GM15510 (cell line): Measurements from ENCODE around the gene ADA.

Source experiments
- POLR2A ChIP-seq: IDR thresholded peaks from 3 replicates; pipeline ENCODE4 v1.6.1; 2011; ENCODE audit warnings: borderline replicate concordance; ENCODE audit not compliant: insufficient read length; ENCODE audit errors: extremely low read depth

Gene ADA

DNA sequence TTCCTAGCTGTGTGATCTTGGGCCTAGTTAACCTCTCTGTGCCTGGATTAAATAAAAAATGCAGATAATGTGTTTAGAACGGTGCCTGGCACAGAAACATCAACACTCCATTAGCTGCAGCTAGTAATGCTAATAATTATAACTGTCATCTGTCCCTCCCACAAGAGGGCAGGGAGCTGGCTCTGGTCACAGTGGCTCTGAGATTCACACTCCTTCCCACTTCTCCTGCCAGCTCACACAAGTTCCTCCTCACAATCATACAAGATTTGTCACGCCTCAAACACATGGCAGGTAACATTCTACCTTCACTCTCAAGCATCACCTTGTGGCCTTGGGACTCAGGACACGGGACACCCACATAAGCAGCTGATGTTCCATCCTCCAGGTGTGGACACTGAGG is 2.4 kb downstream of the ADA start:
- TF ChIP-seq POLR2A: no peak

DNA sequence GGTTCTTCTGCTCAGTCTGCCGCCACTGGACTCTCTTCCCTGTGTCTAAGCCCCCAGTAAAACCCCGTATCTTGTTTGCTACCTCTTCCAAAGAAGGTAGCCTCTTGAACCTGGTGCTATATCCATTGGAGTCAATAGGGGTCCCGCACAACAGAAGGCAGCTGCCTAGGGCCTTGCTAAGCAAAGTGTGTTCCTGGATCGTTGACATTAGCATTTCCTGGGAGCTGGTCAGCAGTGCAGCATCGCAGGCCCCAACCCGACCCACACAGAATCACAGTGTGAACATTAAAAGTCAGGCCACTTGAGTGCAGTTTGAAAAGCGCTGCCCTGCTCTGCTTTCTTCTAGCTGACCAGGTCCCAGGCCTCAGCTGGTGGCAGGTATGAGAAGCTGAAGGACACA is 2.9 kb downstream of the ADA start:
- TF ChIP-seq POLR2A: no peak

DNA sequence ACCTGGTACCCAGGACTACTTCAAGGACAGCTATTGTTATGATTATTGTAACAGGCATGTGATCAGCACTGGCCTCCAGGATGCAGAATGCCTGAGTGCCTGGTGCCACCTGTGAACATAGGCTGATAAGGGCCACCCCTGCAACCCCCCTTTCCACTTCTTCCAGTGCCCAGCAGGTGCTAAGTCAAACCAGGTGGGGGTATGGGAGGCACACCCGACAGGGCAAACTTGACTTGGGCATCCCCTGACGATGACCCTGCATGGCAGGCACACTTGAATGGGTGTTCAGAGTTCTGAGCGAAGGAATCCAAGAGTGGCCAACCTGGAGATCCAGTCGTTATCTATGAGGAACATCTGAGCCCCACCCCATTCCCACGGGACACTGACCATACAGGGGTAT is 3.4 kb downstream of the ADA start:
- TF ChIP-seq POLR2A: no peak

GRCh38 chr20:44646641-44647274 is 4.7 kb downstream of the ADA start:
- peak; percentile 34 for TF ChIP-seq POLR2A

GRCh38 chr20:44646023-44646640 is 5.4 kb downstream of the ADA start:
- TF ChIP-seq POLR2A: peak; percentile 26

- TF ChIP-seq POLR2A: no peak
Measured at GRCh38 chr20:44644667-44645131, 6.8 kb downstream of the ADA start.

- no peak for TF ChIP-seq POLR2A
Measured at GRCh38 chr20:44644230-44644617, 7.3 kb downstream of the ADA start.

GRCh38 chr20:44643596-44644229 is 7.8 kb downstream of the ADA start:
- TF ChIP-seq POLR2A: no peak

- TF ChIP-seq POLR2A: no peak
Measured at GRCh38 chr20:44643154-44643519, 8.4 kb downstream of the ADA start.

DNA sequence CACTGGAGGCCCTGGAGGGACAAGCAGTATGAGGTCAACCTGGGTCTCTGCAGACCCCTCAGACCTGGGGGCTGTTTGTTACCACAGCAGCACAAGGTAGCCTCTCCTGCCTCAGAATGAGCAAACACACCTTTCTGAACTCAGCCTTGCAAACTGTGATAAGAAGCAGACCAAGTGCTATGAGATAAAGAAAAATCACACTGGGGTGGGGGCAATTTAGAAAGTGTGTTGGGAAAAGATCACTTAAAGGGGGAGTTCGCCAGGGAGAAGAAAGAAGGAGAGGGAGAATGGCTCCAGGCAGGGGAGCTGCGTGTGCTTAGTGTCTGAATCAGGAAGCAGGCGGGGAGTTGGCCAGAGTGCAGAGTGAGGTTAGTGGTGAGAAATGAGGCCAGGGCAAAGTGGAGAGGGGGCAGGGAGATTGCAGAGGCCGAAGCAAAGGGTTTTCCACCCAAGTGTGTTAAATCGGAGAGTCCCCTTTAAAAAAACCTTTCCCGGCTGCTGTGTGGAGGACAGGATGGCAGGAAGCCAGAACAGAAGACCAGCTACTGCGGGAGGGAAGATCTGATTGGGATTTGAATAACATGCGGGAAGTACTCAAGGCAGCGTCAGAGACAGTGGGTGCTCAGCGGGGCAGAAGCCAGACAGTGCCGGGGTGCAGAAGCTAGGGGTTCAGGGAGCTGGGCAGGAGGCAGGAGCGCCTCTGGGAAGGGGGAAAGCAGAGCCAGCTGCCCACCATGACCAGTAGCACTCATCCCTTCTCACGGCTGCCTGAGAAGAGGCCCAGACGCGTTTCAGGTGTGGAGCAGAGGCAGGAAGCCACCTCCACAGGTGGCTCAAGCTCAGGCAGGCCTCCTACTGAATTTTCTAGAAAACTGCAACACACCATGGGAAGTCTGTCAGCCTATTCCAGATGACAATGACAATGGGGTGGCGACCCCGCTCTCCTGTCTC is 9.0 kb downstream of the ADA start:
- TF ChIP-seq POLR2A: no peak

GRCh38 chr20:44641325-44641724 is 10.2 kb downstream of the ADA start:
- TF ChIP-seq POLR2A: no peak

- TF ChIP-seq POLR2A: no peak
Measured at GRCh38 chr20:44640522-44640921, 11.0 kb downstream of the ADA start.

DNA sequence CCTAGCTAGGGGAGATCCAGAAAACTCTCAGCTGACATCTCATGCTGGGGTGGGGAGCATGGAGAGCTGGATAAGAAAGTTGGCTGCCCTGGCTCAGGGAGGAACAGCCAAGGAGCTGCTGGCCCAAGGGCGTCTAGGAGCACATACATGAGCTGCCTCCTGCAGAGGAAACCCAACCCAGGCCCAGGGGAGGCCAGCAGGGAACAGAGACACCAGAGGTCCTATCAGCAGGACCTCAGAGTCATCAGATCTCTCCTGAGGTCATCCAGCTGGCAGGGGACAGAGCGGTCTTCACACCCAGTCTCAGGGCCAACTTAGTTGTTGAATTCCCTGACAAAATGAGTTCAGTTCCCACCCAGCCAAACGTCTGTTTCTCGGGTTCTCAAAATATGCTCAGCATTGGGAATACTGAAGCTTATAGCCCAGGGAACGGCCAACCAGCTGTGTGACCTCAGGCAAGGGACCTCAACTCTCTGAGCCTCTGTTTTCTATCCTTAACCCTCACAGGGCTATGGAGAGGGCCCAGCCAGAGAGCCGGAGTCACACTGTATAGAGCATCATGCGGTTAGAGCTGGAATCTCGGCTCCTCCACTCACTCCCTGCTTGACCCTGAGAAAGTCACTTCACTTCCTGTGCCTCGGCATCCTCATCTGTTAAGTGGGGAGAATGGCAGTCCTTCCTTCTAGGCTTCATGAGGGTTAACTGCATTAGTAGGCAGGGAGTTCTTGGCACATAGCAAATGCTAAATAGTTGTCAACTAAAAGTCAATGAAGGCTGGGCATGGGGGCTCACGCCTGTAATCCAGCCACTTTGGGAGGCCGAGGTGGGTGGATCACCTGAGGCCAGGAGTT is 13.8 kb downstream of the ADA start:
- TF ChIP-seq POLR2A: no peak

GRCh38 chr20:44637042-44637441 is 14.5 kb downstream of the ADA start:
- TF ChIP-seq POLR2A: no peak
